SJCRH30 (cell line): ENCODE results near the gene KIF24. TPM values are rescaled to one million over a fixed set of nuclear protein-coding genes. Genes with fewer than 3 reads are reported as not detected.
A peak's percentile ranks its signal among the peaks of the same experiment; 100 is the strongest.

Source experiments
- DNase-seq, 2 experiments: peaks; one replicate each; pipeline ENCODE4 v3.0.0-alpha.2; 2015 to 2020
- H3K27ac ChIP-seq: fragments of 250-450 bp; sonication (Bioruptor Pico); 2 replicates; pipeline ENCODE4 v1.5.1; 2020; ENCODE audit warnings: mild to moderate bottlenecking, moderate library complexity
- H3K27me3 ChIP-seq: fragments of 250-450 bp; sonication (Bioruptor Pico); 2 replicates; pipeline ENCODE4 v1.5.1; 2020; ENCODE audit warnings: mild to moderate bottlenecking, moderate library complexity
- H3K36me3 ChIP-seq: fragments of 250-450 bp; sonication (Bioruptor Pico); 2 replicates; pipeline ENCODE4 v1.5.1; 2020; ENCODE audit warnings: mild to moderate bottlenecking, moderate library complexity
- H3K4me1 ChIP-seq: fragments of 250-450 bp; sonication (Bioruptor Pico); 2 replicates; pipeline ENCODE4 v1.5.1; 2020; ENCODE audit warnings: mild to moderate bottlenecking, moderate library complexity
- H3K4me3 ChIP-seq: fragments of 250-450 bp; sonication (Bioruptor Pico); 2 replicates; pipeline ENCODE4 v1.5.1; 2020; ENCODE audit warnings: mild to moderate bottlenecking, moderate library complexity
- H3K9me3 ChIP-seq: fragments of 250-450 bp; sonication (Bioruptor Pico); replicated peaks from 2 replicates; pipeline ENCODE4 v1.5.1; 2020; ENCODE audit warnings: mild to moderate bottlenecking, moderate library complexity
- total RNA-seq: library from RNA; depleted of rRNA; stranded (reverse); fragments of >200 nt; shearing (Covaris generic); gene quantifications from 2 replicates; pipeline ENCODE4 v1.2.3, GENCODE V29; 2014; rRNA removed

KIF24 gene, protein sequence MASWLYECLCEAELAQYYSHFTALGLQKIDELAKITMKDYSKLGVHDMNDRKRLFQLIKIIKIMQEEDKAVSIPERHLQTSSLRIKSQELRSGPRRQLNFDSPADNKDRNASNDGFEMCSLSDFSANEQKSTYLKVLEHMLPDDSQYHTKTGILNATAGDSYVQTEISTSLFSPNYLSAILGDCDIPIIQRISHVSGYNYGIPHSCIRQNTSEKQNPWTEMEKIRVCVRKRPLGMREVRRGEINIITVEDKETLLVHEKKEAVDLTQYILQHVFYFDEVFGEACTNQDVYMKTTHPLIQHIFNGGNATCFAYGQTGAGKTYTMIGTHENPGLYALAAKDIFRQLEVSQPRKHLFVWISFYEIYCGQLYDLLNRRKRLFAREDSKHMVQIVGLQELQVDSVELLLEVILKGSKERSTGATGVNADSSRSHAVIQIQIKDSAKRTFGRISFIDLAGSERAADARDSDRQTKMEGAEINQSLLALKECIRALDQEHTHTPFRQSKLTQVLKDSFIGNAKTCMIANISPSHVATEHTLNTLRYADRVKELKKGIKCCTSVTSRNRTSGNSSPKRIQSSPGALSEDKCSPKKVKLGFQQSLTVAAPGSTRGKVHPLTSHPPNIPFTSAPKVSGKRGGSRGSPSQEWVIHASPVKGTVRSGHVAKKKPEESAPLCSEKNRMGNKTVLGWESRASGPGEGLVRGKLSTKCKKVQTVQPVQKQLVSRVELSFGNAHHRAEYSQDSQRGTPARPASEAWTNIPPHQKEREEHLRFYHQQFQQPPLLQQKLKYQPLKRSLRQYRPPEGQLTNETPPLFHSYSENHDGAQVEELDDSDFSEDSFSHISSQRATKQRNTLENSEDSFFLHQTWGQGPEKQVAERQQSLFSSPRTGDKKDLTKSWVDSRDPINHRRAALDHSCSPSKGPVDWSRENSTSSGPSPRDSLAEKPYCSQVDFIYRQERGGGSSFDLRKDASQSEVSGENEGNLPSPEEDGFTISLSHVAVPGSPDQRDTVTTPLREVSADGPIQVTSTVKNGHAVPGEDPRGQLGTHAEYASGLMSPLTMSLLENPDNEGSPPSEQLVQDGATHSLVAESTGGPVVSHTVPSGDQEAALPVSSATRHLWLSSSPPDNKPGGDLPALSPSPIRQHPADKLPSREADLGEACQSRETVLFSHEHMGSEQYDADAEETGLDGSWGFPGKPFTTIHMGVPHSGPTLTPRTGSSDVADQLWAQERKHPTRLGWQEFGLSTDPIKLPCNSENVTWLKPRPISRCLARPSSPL (N-terminal part only)
- 5.9 and 6.8 TPM in 2 replicates for total RNA-seq

- Histone ChIP-seq H3K27ac (peak within 1 kb of the TSS; percentile 69), H3K36me3 (no peaks in the 10 kb centered on the region), H3K27me3 (no peaks in the 10 kb centered on the region), H3K9me3 (no peaks in the 10 kb centered on the region), H3K4me1 (no peaks in the 10 kb centered on the region), H3K4me3 (peak within 1 kb of the TSS; percentile 75)
- peak; percentile 98 to 99 for DNase-seq
Observed at GRCh38 chr9:34328987-34329832, at the start of gene KIF24, which contains the start of gene NUDT2. Gene KIF24 (minus strand): TSS chr9:34329268. CDS start chr9:34311346, 17,922 bp downstream. Gene NUDT2 (plus strand): TSS chr9:34329569. CDS start chr9:34339040, 9,471 bp downstream.

- H3K27me3 ChIP-seq = no peaks in the 10 kb centered on the region
Observed at GRCh38 chr9:34378376-34379060, 49.5 kb upstream of the KIF24 start.

DNA sequence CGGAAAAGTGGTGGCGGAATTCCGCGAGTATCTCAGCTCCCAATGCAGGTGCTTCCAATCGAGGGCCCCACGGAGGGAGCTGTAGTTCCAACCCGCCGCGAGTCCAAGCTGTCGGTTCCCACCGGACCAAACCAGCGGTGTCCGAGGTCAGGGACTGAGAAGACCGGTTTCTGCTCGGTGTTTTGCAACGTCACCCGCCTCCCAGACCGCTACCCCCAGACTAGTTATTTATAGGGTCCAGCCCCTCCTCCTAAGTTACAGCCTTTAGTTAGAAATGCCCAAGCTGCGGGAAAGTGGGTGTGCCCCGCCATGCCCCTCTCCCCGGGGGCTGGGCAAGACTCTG lies 48.3 kb upstream of the KIF24 start:
- Histone ChIP-seq H3K36me3 (no peaks in the 10 kb centered on the region), H3K27me3 (no peaks in the 10 kb centered on the region), H3K27ac (no peak overlapping the region), H3K4me3 (peak overlapping the region; percentile 68), H3K4me1 (peaks cover 15% of the 10 kb centered on the region), H3K9me3 (no peaks in the 10 kb centered on the region)
- DNase-seq = no peak

More at GRCh38 chr9:34378376-34379060, 49.5 kb upstream of the KIF24 start:
- Histone ChIP-seq H3K4me3 (no peak overlapping the region), H3K27ac (no peak overlapping the region), H3K4me1 (peaks cover 15% of the 10 kb centered on the region), H3K9me3 (no peaks in the 10 kb centered on the region), H3K36me3 (no peaks in the 10 kb centered on the region)
- DNase-seq = no peak

GRCh38 chr9:34376596-34377403 lies 47.7 kb upstream of the KIF24 start, which contains the start of gene MYORG:
Gene MYORG (minus strand): TSS chr9:34376898. CDS start chr9:34372943, 3,955 bp downstream.
- peak; percentile 97 for DNase-seq
- Histone ChIP-seq H3K4me1 (peaks cover 15% of the 10 kb centered on the region), H3K27ac (no peak within 1 kb of the TSS), H3K4me3 (peak within 1 kb of the TSS; percentile 68), H3K9me3 (no peaks in the 10 kb centered on the region), H3K36me3 (no peaks in the 10 kb centered on the region), H3K27me3 (no peaks in the 10 kb centered on the region)

GRCh38 chr9:34375901-34376595 lies 47.0 kb upstream of the KIF24 start:
- peak overlapping the region; percentile 68 for H3K4me3 ChIP-seq
- no peaks in the 10 kb centered on the region for H3K9me3 ChIP-seq
- peak; percentile 49 to 57 for DNase-seq
- no peaks in the 10 kb centered on the region for H3K36me3 ChIP-seq
- H3K4me1 ChIP-seq = peaks cover 15% of the 10 kb centered on the region
- no peak overlapping the region for H3K27ac ChIP-seq
- no peaks in the 10 kb centered on the region for H3K27me3 ChIP-seq

DNA sequence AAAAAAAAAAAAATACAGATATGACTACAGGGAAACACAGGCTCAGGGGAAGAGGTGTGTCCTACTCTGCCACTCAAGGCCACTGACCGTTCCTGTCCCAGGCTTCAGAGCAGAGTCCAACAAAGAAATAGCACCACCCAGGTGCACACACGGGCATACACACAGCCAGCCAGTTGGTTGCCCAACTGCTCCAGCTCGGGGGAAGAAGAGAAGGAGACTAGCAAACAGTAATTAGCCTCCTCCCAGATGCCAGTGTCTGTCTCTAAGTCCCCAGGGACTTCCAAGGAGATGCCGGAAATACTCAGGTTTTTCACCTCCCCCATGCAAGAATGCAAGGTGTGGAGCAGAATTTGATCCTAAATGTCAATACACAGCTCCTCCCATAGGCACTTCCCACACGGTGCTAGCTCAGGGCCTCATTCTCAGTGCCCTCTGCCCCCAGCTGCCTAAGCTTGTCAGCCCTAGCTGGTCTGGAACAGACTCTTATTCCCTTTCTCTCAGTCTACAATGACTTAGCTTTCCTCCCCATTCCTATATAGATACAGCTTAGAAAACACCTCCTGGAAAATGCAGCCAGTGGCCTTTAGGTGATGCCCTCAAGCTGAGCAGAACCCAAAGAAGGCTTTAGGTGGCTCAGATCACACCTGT lies 46.0 kb upstream of the KIF24 start:
- Histone ChIP-seq H3K4me3 (no peak overlapping the region), H3K9me3 (no peaks in the 10 kb centered on the region), H3K36me3 (no peaks in the 10 kb centered on the region), H3K27me3 (no peaks in the 10 kb centered on the region), H3K4me1 (peaks cover 12% of the 10 kb centered on the region), H3K27ac (no peak overlapping the region)
- peak; percentile 17 to 52 for DNase-seq

- no peaks in the 10 kb centered on the region for H3K36me3 ChIP-seq
- H3K4me3 ChIP-seq = no peak overlapping the region
- no peak overlapping the region for H3K27ac ChIP-seq
- H3K9me3 ChIP-seq = no peaks in the 10 kb centered on the region
- DNase-seq = no peak
- no peaks in the 10 kb centered on the region for H3K27me3 ChIP-seq
- H3K4me1 ChIP-seq = peaks cover 11% of the 10 kb centered on the region
Observed at GRCh38 chr9:34374339-34374738, 45.3 kb upstream of the KIF24 start.

DNA sequence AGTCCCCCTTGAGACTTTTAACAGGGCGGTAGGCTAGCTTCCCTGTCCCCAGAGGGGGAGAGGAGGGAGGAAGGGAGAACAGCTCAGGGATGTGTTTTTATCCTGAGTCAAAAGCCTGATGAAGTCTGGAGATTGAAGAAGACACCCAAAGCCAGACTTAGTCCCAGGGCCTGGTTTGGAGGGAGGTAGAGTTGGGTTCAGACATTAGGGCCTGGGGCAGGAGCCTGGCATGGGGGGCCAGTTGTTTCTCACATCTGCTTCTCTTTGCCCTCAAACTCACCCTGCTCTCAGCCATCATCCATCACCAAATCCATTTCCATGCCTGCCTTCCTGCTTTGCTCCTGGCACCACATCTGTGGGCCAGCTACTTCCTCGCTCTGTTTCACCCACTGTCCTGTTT lies 44.7 kb upstream of the KIF24 start:
- no peaks in the 10 kb centered on the region for H3K27me3 ChIP-seq
- H3K4me1 ChIP-seq = peaks cover 11% of the 10 kb centered on the region
- no peak for DNase-seq
- H3K36me3 ChIP-seq = no peaks in the 10 kb centered on the region
- no peak overlapping the region for H3K4me3 ChIP-seq
- H3K9me3 ChIP-seq = no peaks in the 10 kb centered on the region
- no peak overlapping the region for H3K27ac ChIP-seq

DNA sequence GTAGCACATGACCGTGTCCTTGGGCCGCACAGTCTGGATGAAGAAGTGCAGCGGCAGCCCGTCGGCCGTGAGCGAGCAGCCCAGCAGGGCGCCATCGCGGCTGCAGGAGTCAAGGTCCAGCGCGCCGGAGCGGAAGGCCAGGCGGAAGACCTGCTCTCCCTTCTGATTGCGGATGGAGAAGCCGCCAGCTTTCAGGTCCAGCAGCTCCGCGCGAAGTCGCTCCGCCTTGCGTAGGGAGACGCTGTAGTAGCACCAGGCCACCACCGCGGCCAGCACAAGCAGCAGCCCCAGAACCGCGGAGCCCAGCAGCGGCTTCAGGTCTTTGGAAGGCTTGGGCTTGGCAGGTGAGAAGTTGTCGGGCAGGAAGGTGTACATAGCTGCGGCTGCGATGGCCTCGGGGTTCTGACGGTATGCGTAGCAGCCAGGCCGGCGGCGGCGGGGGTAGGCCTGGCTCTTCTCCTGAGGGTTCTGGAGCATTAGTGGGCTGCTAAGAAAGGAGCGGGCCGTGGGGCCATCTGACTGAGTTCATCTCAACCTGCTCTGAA lies 43.5 kb upstream of the KIF24 start:
- no peak for DNase-seq
- H3K4me1 ChIP-seq = peaks cover 11% of the 10 kb centered on the region
- H3K27ac ChIP-seq = no peak overlapping the region

GRCh38 chr9:34371886-34372466 lies 42.9 kb upstream of the KIF24 start:
- H3K9me3 ChIP-seq = no peaks in the 10 kb centered on the region; the same call in 1 of the 2 replicates
- no peak overlapping the region for H3K27ac ChIP-seq
- H3K4me1 ChIP-seq = peaks cover 11% of the 10 kb centered on the region
- no peak for DNase-seq
- H3K27me3 ChIP-seq = no peaks in the 10 kb centered on the region
- H3K4me3 ChIP-seq = no peak overlapping the region
- no peaks in the 10 kb centered on the region for H3K36me3 ChIP-seq

More for the DNA sequence above, 43.5 kb upstream of the KIF24 start:
- Histone ChIP-seq H3K36me3 (no peaks in the 10 kb centered on the region), H3K4me3 (no peak overlapping the region), H3K9me3 (no peaks in the 10 kb centered on the region), H3K27me3 (no peaks in the 10 kb centered on the region)
